OCI-LY3 (cell line): Measurements from ENCODE around the gene MACROD2.

Source experiments
- H2AFZ ChIP-seq: fragments of 200-600, 300-600 bp; shearing (Covaris generic); 2 replicates; pipeline ENCODE4 v1.6.0; 2014; ENCODE audit warnings: antibody characterized with exemption, low read depth, low read length
- H3K27ac ChIP-seq: fragments of 200-600, 300-600 bp; sonication (generic); 2 replicates; pipeline ENCODE4 v1.5.1; 2014; ENCODE audit warnings: mild to moderate bottlenecking, low read length, moderate library complexity, mixed read lengths
- H3K27me3 ChIP-seq: fragments of 200-600, 300-600 bp; sonication (generic); 2 replicates; pipeline ENCODE4 v1.6.1; 2014; ENCODE audit warnings: low read depth, low read length, mixed read lengths
- H3K36me3 ChIP-seq: fragments of 200-600, 300-600 bp; sonication (generic); replicated peaks from 2 replicates; pipeline ENCODE3; 2014; ENCODE audit warnings: low read depth, low read length, mixed read lengths
- H3K4me1 ChIP-seq: fragments of 300-600, 200-600 bp; sonication (generic); 2 replicates; pipeline ENCODE4 v1.6.1; 2014; ENCODE audit warnings: low read length, mixed read lengths
- H3K4me2 ChIP-seq: fragments of 200-600, 300-600 bp; sonication (generic); 2 replicates; pipeline ENCODE4 v1.6.1; 2014; ENCODE audit warnings: low read length, mixed read lengths
- H3K4me3 ChIP-seq: fragments of 300-600, 200-600 bp; sonication (generic); 2 replicates; pipeline ENCODE4 v1.5.1; 2014; ENCODE audit warnings: antibody characterized with exemption, mild to moderate bottlenecking, low read length, moderate library complexity
- H3K79me2 ChIP-seq: fragments of 300-600, 200-600 bp; shearing (Covaris generic); 2 replicates; pipeline ENCODE4 v1.6.1; 2014; ENCODE audit warnings: mild to moderate bottlenecking, low read length, mixed read lengths
- H3K9ac ChIP-seq: fragments of 300-600, 200-600 bp; shearing (Covaris generic); 2 replicates; pipeline ENCODE4 v1.6.0; 2014; ENCODE audit warnings: mild to moderate bottlenecking, low read length, moderate library complexity
- H3K9me3 ChIP-seq: fragments of 200-600, 300-600 bp; shearing (Covaris generic); 2 replicates; pipeline ENCODE4 v1.6.1; 2014; ENCODE audit warnings: low read length, mixed read lengths; ENCODE audit not compliant: insufficient read depth
- H4K20me1 ChIP-seq: fragments of 200-600, 300-600 bp; sonication (generic); 2 replicates; pipeline ENCODE4 v1.6.1; 2016; ENCODE audit warnings: low read length, mixed read lengths; ENCODE audit not compliant: insufficient read depth
- CTCF ChIP-seq: fragments of 200-600, 300-600 bp; sonication (generic); IDR thresholded peaks from 2 replicates; pipeline ENCODE4 v1.5.1; 2014; ENCODE audit warnings: antibody characterized with exemption, low read length, low read depth
- EZH2phosphoT487 ChIP-seq: fragments of 200-600 bp; shearing (Covaris generic); IDR thresholded peaks from 2 replicates; pipeline ENCODE4 v1.6.1; 2018; ENCODE audit warnings: antibody characterized with exemption, mixed run types, low read depth

Gene MACROD2

GRCh38 chr20:14344746-14345145 is 349.4 kb downstream of the MACROD2 start:
- H2AFZ ChIP-seq, result no peak overlapping the region
- no peak for TF ChIP-seq CTCF
- no peak for TF ChIP-seq EZH2phosphoT487

GRCh38 chr20:14355791-14356190 is 360.5 kb downstream of the MACROD2 start:
- Histone ChIP-seq H3K27me3 (peaks cover 5% of the 10 kb centered on the region; the same call in 1 of the 2 replicates), H3K4me1 (no peaks in the 10 kb centered on the region), H3K79me2 (no peaks in the 10 kb centered on the region), H3K9me3 (no peaks in the 10 kb centered on the region), H3K27ac (no peak overlapping the region), H4K20me1 (no peaks in the 10 kb centered on the region), H3K9ac (no peak overlapping the region), H3K36me3 (no peaks in the 10 kb centered on the region), H2AFZ (no peak overlapping the region), H3K4me2 (no peak overlapping the region), H3K4me3 (no peak overlapping the region)
- TF ChIP-seq EZH2phosphoT487 (no peak), CTCF (no peak)

More at GRCh38 chr20:14344746-14345145, 349.4 kb downstream of the MACROD2 start:
- H3K27me3 ChIP-seq, result no peaks in the 10 kb centered on the region
- peaks cover 21% of the 10 kb centered on the region for H3K4me1 ChIP-seq
- no peaks in the 10 kb centered on the region for H3K79me2 ChIP-seq
- H3K4me3 ChIP-seq, result no peak overlapping the region
- no peaks in the 10 kb centered on the region for H4K20me1 ChIP-seq
- no peak overlapping the region for H3K9ac ChIP-seq
- H3K27ac ChIP-seq, result no peak overlapping the region
- H3K9me3 ChIP-seq, result no peaks in the 10 kb centered on the region
- no peak overlapping the region for H3K4me2 ChIP-seq
- H3K36me3 ChIP-seq, result no peaks in the 10 kb centered on the region

- H3K79me2 ChIP-seq, result no peaks in the 10 kb centered on the region
- no peaks in the 10 kb centered on the region for H3K4me1 ChIP-seq
- no peak overlapping the region for H2AFZ ChIP-seq
- no peak overlapping the region for H3K4me2 ChIP-seq
- no peaks in the 10 kb centered on the region for H4K20me1 ChIP-seq
- TF ChIP-seq EZH2phosphoT487, result no peak
- no peak for TF ChIP-seq CTCF
- H3K4me3 ChIP-seq, result no peak overlapping the region
- no peak overlapping the region for H3K27ac ChIP-seq
- H3K9me3 ChIP-seq, result no peaks in the 10 kb centered on the region
- H3K27me3 ChIP-seq, result no peaks in the 10 kb centered on the region
- H3K9ac ChIP-seq, result no peak overlapping the region
- no peaks in the 10 kb centered on the region for H3K36me3 ChIP-seq
Measured at GRCh38 chr20:14360416-14360815, 365.1 kb downstream of the MACROD2 start.

- no peak overlapping the region for H3K9ac ChIP-seq
- no peaks in the 10 kb centered on the region for H4K20me1 ChIP-seq
- no peak overlapping the region for H3K4me2 ChIP-seq
- H3K9me3 ChIP-seq, result no peaks in the 10 kb centered on the region
- H3K27ac ChIP-seq, result no peak overlapping the region
- no peaks in the 10 kb centered on the region for H3K79me2 ChIP-seq
- H3K27me3 ChIP-seq, result no peaks in the 10 kb centered on the region
- TF ChIP-seq EZH2phosphoT487, result no peak
- no peak for TF ChIP-seq CTCF
- H3K36me3 ChIP-seq, result no peaks in the 10 kb centered on the region
- no peak overlapping the region for H3K4me3 ChIP-seq
- H3K4me1 ChIP-seq, result no peaks in the 10 kb centered on the region
- no peak overlapping the region for H2AFZ ChIP-seq
Measured at GRCh38 chr20:14361509-14362345, 366.4 kb downstream of the MACROD2 start.
